HPDE6-E6E7 (cell line): ENCODE data around the gene ZBTB34.
"Not testable (repeated sequence)": the region's sequence is repeated elsewhere in the genome, so short reads cannot be mapped to it uniquely, and the experiment has no call there.

Source experiments
- DNase-seq: peaks from one replicate; pipeline ENCODE4 v3.0.0; 2011; ENCODE audit warnings: missing footprints; ENCODE audit errors: extremely low spot score

The ZBTB34 gene

GRCh38 chr9:126860077-126860756, at the start of gene ZBTB34:
Gene ZBTB34, plus strand, starts transcription at chr9:126860639. Its CDS starts 18,761 bp downstream, at chr9:126879400.
- DNase-seq: peak; percentile 44

- DNase-seq: no peak
Measured at GRCh38 chr9:126813072-126813471, 47.4 kb upstream of the ZBTB34 start.

GRCh38 chr9:126814091-126814490, 46.3 kb upstream of the ZBTB34 start:
- DNase-seq: no peak

GRCh38 chr9:126817615-126818014, 42.8 kb upstream of the ZBTB34 start:
- not testable (repeated sequence) for DNase-seq

- DNase-seq: no peak
Measured at GRCh38 chr9:126818482-126818881, 42.0 kb upstream of the ZBTB34 start.

- DNase-seq: no peak
Measured at GRCh38 chr9:126819482-126819881, 41.0 kb upstream of the ZBTB34 start.

GRCh38 chr9:126822278-126822677, 38.2 kb upstream of the ZBTB34 start:
- no peak for DNase-seq

GRCh38 chr9:126822873-126823272, 37.6 kb upstream of the ZBTB34 start:
- DNase-seq: no peak

- DNase-seq: not testable (repeated sequence)
Measured at GRCh38 chr9:126824052-126824451, 36.4 kb upstream of the ZBTB34 start.

- no peak for DNase-seq
Measured at GRCh38 chr9:126827227-126827626, 33.2 kb upstream of the ZBTB34 start.

GRCh38 chr9:126829035-126829434, 31.4 kb upstream of the ZBTB34 start:
- DNase-seq: no peak

- no peak for DNase-seq
Measured at GRCh38 chr9:126830827-126831226, 29.6 kb upstream of the ZBTB34 start.

- DNase-seq: no peak
Measured at GRCh38 chr9:126832440-126832839, 28.0 kb upstream of the ZBTB34 start.

- no peak for DNase-seq
Measured at GRCh38 chr9:126833020-126833419, 27.4 kb upstream of the ZBTB34 start.

- DNase-seq: no peak
Measured at GRCh38 chr9:126833710-126834345, 26.6 kb upstream of the ZBTB34 start.

GRCh38 chr9:126834672-126835071, 25.8 kb upstream of the ZBTB34 start:
- no peak for DNase-seq

- DNase-seq: no peak
Measured at GRCh38 chr9:126836216-126836615, 24.2 kb upstream of the ZBTB34 start.

GRCh38 chr9:126838055-126838811, 22.2 kb upstream of the ZBTB34 start:
- no peak for DNase-seq

GRCh38 chr9:126838895-126839294, 21.5 kb upstream of the ZBTB34 start:
- no peak for DNase-seq

- no peak for DNase-seq
Measured at GRCh38 chr9:126839301-126839700, 21.1 kb upstream of the ZBTB34 start.

- no peak for DNase-seq
Measured at GRCh38 chr9:126842220-126842842, 18.1 kb upstream of the ZBTB34 start.
